HFF-Myc (cell line): ENCODE results near the gene OSBPL1A.

Experiments
- DNase-seq: peaks from one replicate; pipeline ENCODE4 v3.0.0-alpha.2; 2011; ENCODE audit warnings: low read depth; ENCODE audit errors: extremely low read depth
- H3K4me3 ChIP-seq: replicated peaks from 2 replicates; pipeline ENCODE4 v1.5.1; 2011; ENCODE audit warnings: low read depth, mild to moderate bottlenecking, control low read depth, low read length
- TF ChIP-seq, protein P1 (sequence below): IDR thresholded peaks from 2 replicates; pipeline ENCODE4 v1.5.1; 2012; ENCODE audit warnings: mild to moderate bottlenecking, low read depth, low read length, control low read depth; ENCODE audit errors: missing control alignments

Gene OSBPL1A

DNA sequence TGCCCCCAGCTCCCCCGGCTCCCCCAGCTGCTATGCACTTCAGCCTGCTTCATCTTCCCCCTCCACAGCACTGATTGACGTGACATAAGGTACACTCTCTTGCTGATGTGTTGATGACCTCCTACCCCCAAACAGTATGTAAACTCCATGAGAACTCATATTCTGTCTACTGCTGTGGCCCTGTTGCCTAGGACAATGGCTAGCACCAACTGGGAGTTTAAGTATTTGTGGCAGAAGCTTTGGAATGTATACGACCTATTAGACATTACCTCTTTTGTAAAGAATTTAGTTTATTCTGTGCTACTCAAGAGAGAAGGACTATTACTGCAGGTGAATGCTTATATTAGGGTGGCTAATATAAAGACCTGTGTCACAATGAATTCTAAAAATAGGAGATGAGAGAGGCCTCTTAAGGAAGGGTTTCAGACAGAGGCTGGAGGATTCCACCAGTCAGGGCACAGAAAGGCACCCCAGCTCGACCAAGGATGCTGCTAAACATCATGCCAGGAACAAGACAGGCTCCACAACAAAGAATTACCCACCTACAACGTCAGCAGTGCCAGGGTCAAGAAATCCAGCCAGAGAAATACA, 198.2 kb downstream of the OSBPL1A start:
- DNase-seq, result no peak
- TF ChIP-seq, protein P1, sequence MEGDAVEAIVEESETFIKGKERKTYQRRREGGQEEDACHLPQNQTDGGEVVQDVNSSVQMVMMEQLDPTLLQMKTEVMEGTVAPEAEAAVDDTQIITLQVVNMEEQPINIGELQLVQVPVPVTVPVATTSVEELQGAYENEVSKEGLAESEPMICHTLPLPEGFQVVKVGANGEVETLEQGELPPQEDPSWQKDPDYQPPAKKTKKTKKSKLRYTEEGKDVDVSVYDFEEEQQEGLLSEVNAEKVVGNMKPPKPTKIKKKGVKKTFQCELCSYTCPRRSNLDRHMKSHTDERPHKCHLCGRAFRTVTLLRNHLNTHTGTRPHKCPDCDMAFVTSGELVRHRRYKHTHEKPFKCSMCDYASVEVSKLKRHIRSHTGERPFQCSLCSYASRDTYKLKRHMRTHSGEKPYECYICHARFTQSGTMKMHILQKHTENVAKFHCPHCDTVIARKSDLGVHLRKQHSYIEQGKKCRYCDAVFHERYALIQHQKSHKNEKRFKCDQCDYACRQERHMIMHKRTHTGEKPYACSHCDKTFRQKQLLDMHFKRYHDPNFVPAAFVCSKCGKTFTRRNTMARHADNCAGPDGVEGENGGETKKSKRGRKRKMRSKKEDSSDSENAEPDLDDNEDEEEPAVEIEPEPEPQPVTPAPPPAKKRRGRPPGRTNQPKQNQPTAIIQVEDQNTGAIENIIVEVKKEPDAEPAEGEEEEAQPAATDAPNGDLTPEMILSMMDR, result no peak
- H3K4me3 ChIP-seq, result no peak overlapping the region

DNA sequence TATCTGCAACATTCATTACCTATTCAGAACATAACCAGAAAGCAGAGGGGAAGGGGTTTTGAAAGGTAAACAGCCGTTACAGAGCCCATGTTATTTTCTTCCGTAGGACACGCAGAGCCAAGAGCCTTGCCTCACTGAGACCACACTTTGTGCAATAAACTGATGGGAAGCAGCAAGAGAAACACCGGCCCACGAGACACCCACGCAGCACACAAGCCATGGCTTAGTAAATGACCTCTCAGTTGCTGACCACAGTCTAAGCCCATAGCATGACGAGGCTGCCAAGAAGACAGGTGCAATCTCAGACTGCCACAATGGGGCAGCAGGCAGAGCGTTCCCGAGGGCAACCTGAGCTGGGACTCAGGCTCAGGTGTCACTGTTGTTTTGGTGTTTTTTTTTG, 199.2 kb downstream of the OSBPL1A start:
- TF ChIP-seq, protein P1, result no peak
- H3K4me3 ChIP-seq, result no peak overlapping the region
- DNase-seq, result no peak

DNA sequence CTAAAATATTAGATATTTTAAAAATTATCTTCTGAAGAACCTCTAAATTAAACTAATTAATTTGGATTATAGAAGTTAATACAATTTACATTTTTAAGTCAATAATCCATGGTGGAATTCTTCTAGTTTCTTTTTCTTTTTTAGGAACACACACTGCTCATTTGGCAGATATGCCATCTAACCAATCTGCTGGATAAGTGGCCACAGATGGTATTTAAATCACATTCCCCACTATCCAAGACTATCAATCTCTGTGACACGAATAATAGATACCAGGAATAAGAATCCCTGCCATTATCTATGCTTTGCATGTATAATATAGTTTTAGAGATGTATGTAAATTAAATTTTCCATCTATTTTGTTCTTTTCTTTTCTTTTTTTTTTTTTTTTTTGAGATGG, 200.2 kb downstream of the OSBPL1A start:
- no peak for DNase-seq
- H3K4me3 ChIP-seq, result no peak overlapping the region
- TF ChIP-seq, protein P1, result no peak

DNA sequence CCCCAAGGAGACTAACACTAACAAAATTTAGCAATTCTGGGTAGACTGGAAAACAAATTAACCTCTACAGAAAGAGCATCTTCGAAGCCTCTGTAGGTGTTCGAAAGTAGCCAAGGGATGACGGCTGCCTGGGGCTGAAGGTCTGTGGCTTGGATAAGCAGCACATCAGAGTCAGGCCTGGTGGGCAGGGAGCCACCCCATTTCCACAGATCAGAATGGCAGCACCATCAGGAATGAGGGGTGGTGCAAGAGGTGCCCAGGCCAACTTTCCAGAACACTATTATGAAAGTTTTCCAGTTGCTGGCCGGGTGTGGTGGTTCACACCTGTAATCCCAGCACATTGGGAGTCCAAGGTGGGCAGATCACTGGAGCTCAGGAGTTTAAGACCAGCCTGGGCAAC, 200.9 kb downstream of the OSBPL1A start:
- DNase-seq, result no peak
- TF ChIP-seq, protein P1, result no peak
- no peak overlapping the region for H3K4me3 ChIP-seq

DNA sequence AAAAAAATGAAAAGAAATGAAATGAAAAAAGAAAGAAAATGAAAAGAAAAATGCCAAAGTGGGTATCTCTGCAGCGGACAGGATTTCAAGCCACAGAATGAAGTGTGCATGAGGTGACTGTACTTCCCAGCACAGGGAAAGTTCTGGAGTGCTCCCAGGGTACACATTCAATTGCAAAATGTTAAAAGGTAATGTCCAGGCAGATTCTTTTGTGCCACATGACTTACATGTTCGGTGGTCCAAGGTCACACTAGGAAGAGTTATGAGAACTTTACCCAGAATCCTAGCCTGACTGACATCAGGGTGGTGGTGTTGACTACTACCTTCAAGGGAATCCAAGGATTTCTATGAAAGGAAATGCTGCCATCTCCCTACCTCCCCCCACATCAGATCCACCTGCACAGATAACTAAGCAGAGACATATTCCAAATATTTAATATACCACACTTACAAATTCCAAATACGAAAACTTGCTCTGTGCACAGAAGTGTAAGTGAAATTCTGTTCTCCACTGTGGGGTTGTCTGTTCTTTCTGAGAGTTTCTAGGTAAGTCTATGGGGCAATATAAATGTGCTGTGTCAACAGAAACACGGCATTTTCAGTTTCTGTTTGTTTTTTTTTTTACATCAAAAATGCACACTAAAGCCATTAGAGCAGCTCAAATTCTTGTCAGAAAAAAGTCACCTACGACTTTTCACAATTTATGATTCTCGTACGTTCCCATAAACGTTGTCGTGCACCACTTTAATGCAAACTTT, 202.1 kb downstream of the OSBPL1A start:
- no peak for DNase-seq
- H3K4me3 ChIP-seq, result no peak overlapping the region
- TF ChIP-seq, protein P1, result no peak

DNA sequence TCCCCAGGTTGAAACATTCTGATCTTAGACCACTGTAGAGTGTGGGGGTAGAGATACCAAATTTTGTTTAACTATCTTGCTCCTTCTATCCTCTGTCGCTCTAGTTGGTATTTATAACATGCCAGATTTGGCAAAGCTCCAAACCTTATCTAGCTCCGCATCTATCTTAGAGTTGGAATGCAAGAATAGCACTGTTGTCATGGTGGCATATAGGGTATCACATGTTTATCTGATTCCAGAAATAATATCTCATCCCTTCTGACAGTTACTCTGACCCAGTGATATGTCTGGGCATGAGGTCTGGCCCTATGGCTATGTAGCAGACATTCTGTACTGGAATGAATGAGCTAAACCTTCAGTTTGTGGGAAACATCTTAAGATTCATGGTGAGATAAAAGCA, 207.0 kb downstream of the OSBPL1A start:
- DNase-seq, result no peak
- no peak overlapping the region for H3K4me3 ChIP-seq
- TF ChIP-seq, protein P1, result no peak
